ENCODE results near the gene PDE4B.
A peak's percentile ranks its signal among the peaks of the same experiment; 100 is the strongest.
"Not testable (repeated sequence)": the region's sequence is repeated elsewhere in the genome, so short reads cannot be mapped to it uniquely, and the experiment has no call there.

PDE4B gene

GRCh38 chr1:65814752-65815151 lies 22.1 kb downstream of the PDE4B start:
- DNase-seq (ENCODE audit: low read depth): no peak

GRCh38 chr1:65817891-65818290 lies 25.2 kb downstream of the PDE4B start:
- no peak for DNase-seq (ENCODE audit: low read depth)

- no peak for DNase-seq (ENCODE audit: low read depth)
Observed at GRCh38 chr1:65818966-65819365, 26.3 kb downstream of the PDE4B start.

GRCh38 chr1:65820983-65821382 lies 28.3 kb downstream of the PDE4B start:
- DNase-seq (ENCODE audit: low read depth): peak; percentile 98

DNA sequence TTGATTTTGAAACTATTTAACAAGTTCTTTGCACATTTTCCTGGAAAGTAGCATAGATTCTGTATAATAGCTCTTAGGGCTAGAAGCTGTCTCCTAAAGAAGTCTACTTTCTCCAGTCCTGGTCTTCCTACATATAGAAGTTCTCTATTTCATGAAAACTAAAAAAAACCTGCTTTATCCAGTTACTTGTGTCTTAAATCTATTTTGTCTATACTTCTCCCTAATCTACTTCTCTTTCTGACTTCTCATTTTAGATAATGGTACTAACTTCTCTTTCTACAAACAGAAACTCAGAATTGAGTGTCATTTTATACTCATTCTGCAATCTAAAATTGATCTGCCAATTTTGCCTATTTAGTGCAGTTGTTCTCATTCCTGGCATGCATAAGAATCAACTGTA lies 28.7 kb downstream of the PDE4B start:
- DNase-seq (ENCODE audit: low read depth): no peak

- DNase-seq (ENCODE audit: low read depth): no peak
Observed at GRCh38 chr1:65824103-65824502, 31.4 kb downstream of the PDE4B start.

DNA sequence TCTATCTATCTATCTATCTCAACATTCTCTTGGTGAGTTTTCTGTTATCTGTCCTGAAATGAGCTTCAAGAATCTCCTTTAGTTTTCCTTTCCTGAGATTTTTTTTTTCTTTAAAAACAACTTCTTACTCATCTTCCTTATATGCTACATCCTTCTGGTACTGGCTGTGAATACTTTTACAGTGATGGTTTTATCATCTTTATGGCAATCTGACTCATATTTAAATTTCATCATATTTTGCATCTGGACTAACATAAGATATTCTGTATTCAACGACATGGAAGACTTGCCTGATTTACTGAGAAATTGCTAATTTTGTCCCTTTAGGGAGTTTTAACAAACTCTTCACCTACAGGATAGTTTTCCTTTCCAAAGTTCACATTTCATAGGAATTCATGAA lies 33.0 kb downstream of the PDE4B start:
- peak; percentile 91 for DNase-seq (ENCODE audit: low read depth)

GRCh38 chr1:65826782-65827181 lies 34.1 kb downstream of the PDE4B start:
- no peak for DNase-seq (ENCODE audit: low read depth)

- DNase-seq (ENCODE audit: low read depth): peak; percentile 41
Observed at GRCh38 chr1:65827346-65827745, 34.7 kb downstream of the PDE4B start.

DNA sequence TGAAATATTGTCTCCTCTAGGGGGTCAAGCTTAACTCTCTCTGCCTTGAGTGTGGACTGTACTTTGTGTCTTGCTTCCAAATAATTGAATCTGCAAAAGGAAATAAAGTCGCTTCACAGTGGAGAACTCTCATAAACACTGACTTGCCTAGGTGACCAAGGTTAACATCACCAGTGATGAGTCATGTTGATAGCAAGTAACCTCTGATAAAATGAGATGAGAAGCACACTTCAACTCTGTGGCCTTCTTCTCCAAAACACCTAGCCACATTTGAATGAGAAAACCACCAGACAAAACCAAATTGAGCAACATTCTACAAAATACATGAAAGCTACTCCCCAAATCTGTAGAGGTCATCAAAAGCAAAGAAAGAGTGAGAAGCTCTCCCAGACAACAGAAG lies 37.6 kb downstream of the PDE4B start:
- peak; percentile 45 for DNase-seq (ENCODE audit: low read depth)

GRCh38 chr1:65832296-65832695 lies 39.6 kb downstream of the PDE4B start:
- peak; percentile 66 for DNase-seq (ENCODE audit: low read depth)

GRCh38 chr1:65836686-65837085 lies 44.0 kb downstream of the PDE4B start:
- no peak for DNase-seq (ENCODE audit: low read depth)

DNA sequence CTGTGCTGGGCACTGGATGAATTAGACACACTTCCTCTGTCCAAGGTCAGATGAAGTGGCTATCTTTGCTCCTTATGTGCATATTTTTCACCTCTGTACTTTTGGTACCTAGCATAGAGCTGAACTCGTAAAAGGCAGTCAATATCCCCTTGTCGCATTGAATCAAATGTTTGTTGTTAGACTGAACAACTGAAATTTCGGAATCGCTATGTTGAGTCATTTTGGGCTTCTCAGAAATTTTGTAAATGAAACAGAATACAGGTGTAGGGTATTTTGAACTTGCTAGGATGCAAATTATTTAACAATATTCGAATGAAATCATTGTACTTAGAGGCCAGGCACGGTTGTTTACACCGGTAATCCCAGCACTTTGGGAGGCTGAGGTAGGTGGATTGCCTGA lies 48.0 kb downstream of the PDE4B start:
- no peak for DNase-seq (ENCODE audit: low read depth)

- DNase-seq (ENCODE audit: low read depth): no peak
Observed at GRCh38 chr1:65844296-65844695, 51.6 kb downstream of the PDE4B start.

DNA sequence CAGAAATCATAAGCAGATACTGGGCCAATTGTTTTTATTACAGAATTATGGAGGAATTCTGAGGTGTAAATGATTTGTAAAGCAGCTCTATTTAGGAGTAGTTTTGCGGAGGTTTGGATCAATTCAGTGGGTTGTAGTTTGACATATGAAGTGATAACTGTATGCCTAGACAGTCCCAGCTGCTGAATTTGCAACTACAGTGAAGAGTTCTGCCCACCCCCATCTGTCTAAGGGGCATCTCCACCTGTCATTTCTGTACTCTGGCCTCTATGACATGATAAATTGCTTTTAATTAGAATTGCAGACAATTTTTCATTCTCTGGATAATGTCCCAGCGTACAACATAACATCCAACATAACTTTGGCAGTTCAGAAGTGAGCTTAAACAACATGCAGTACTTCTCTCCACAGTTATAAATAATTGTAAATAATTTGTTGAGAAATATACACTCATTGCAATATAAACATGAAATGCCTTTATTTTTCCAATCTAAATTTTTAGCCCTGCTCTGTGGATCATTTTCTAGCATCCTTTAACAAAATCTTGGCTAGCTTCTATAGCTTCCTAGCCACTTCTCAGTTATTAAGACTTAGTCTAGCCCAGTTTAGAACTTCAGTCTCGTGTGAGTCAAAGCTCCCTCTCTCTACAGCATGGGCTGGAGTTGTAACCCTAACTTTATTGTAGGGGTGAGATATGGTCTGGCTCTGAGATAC lies 52.3 kb downstream of the PDE4B start:
- no peak for DNase-seq (ENCODE audit: low read depth)

DNA sequence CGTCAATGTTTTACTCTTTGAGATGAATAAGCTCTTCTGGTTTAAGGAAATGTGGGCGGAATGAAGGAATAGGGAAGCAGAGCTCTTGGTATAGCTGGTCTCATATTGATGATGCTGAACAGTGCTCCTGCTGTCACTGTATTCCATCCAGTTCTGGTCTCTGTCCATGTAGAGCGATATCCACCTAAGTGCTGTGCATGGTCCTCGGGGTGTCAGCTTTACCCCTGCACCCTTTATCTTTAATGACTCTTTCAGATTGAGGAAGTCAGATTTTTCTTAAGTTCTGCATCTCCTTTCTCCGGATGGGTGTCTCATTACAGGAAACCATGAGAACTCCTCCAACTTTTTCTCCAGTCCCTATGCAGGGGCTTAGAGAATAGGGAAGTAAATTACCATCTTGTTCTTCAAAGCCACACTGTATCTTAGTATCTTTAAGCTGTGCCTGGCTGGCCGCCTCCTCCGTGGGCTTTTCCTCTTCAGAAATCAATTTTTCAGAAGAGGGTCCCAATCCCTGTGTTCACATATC lies 52.9 kb downstream of the PDE4B start:
- no peak for DNase-seq (ENCODE audit: low read depth)

DNA sequence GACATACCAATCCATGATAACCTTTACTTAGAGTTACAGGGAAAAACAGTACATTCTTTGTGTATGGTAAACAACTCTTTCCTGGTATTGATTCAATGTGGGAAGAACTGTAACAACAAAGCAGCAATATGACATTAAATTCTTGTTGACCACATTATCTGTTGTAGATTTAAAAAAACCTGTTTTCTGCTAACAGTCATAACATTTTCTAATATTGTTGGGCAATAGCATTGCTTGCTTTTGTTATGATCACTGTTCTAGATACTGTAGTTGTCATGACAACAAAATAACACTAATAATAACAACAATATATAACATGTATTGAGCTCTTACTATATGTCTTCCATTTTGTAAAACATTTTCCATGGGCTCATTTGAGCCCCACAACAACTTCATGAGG lies 54.2 kb downstream of the PDE4B start:
- no peak for DNase-seq (ENCODE audit: low read depth)

DNA sequence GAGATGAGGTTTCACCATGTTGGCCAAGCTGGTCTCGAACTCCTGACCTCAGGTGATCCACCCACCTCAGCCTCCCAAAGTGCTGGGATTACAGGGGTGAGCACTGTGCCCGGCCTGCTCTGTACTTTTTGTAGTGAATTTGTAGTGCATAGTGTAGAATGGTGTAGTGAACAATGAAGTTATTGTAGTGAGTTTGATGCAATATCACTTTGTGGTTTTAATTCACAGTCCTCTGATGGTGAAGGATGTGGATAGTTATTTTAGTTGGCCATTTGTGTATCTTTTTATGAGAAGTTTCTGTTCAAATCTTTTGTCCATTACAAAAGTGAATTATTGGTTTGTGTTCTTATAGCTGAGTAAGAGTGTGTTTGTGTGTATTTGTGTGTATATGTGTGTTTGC lies 57.6 kb downstream of the PDE4B start:
- no peak for DNase-seq (ENCODE audit: low read depth)

DNA sequence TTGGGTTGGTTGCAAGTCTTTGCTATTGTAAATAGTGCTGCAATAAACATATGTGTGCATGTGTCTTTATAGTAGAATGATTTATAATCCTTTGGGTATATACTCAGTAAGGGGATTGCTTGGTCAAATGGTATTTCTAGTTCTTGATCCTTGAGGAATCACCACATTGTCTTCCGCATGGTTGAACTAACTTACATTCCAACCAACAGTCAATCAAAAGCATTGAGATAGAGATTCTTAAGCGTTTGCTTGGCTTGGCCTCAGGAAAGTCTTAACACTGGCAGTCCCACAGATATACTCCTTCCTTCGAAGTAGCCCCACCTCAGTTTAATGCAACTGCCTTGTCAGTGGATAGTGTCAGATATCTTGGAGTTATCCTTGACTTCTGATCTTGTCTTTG lies 63.9 kb downstream of the PDE4B start:
- DNase-seq (ENCODE audit: low read depth): not testable (repeated sequence)

DNA sequence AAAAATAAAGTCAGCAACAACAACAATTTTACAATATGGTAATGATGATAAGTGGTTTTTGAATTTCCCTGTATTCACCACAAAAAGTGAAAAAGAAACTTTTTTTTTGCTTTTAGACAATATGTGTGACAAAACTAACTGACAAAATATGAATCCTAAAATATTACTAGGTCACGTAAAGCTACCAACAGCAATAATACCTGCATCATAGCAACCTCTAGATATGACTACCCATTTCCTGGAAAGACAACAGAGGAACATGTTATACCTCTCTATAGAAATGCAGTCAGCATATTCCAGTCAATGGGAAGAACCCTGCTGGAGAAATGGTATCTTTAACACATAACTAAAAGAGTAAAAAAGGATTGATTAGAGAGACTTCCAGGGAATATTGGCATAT lies 73.7 kb downstream of the PDE4B start:
- DNase-seq (ENCODE audit: low read depth): no peak

- no peak for DNase-seq (ENCODE audit: low read depth)
Observed at GRCh38 chr1:65872301-65872700, 79.6 kb downstream of the PDE4B start.

DNA sequence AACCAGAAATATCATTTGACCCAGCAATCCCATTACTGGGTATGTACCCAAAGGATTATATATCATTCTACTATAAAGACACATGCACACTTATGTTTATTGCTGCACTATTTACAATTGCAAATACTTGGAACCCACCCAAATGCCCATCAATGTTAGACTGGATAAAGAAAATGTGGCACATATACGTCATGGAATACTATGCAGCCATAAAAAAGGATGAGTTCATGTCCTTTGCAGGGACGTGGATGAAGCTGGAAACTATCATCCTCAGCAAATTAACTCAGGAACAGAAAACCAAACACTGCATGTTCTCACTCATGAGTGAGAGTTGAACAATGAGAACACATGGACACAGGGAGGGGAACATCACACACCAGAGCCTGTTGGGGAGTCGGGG lies 85.6 kb downstream of the PDE4B start:
- not testable (repeated sequence) for DNase-seq (ENCODE audit: low read depth)

- DNase-seq (ENCODE audit: low read depth): no peak
Observed at GRCh38 chr1:65880611-65881010, 87.9 kb downstream of the PDE4B start.

DNA sequence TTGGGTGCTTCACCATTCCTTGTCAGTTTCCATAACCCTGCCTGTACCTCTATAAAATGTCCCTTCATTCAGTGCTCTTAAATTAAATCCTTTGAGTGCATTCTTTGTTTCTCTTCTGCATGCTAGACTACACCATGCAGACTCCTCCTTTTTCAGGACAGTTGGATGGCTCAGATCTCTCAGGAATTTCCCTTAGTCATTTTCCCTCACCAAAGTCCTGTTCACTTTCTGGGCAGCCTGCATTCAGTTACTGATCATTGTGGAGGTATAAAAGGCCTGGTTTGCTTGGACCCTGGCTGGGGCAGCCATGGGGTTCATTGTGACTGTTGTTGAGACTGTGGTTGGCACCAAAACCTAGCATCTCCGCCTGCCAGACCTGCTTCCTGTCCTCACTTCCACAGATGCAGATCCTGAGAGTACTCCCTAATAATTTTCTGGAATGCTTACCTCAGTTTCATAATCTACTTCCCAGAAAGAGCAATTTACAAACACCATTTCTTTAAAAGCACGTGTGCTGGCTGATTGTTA lies 88.4 kb downstream of the PDE4B start:
- DNase-seq (ENCODE audit: low read depth): peak; percentile 65

All from ELR (cell line).